Ovary (tissue), 9 donors: ENCODE data around the gene MTMR8. TPM values are rescaled to one million over a fixed set of nuclear protein-coding genes. Genes with fewer than 3 reads are reported as not detected.

Experiments
- polyA plus RNA-seq, 2 donors: library from polyadenylated mRNA; stranded (reverse); fragments of 200-250 nt in 1 of 2; fragments of 350-450 nt in 1 of 2; fragmentation: Illumina TruSeq in 1 of 2; extraction: RNeasy Lipid Tissue Mini Kit (QIAGEN cat#74804) in 1 of 2; gene quantifications; one replicate each; pipeline ENCODE4 v1.2.3, GENCODE V29; 2013 to 2014
- total RNA-seq, 7 donors: library from RNA; depleted of rRNA in 2 of 7; stranded (reverse); fragments of >200 nt in 2 of 7; fragmentation: NEBNext Ultra II Directional in 3 of 7; extraction: Animal tissue kit (Norgen Biotek cat#: 25700) in 3 of 7; gene quantifications; one replicate each; pipeline versions ENCODE4 v1.1.0 to v1.2.4, GENCODE V29; 2016 to 2023
- donor health status: DM: no; HTN: no; CAD: no; lungs with moderate emphysema.
- donor health status: DM: no; HTN: no; CAD: no.
- donor health status: Bipolar disorder and iron deficiency.
- donor health status: DM: yes; HTN: yes; CAD: no.
- donor health status: DM: no; HTN: no; CAD: no.
- donor health status: DM: yes; HTN: yes; CAD: no.

Gene MTMR8
- total and polyA plus RNA-seq, 9 donors = 1.3 to 6.0 (median 4.2) TPM

Other genes starting within 250 kb of the MTMR8 start
- gene AMER1, start 189.7 kb downstream of the MTMR8 start, total RNA-seq = 10 to 100 TPM in 6 of 7 donors, 1 to 10 TPM in 1; 8.2 to 25.9 (median 17.8) TPM
- gene AMER1, start 189.7 kb downstream of the MTMR8 start, polyA plus RNA-seq = 1 to 10 TPM; 5.5 to 8.2 TPM
- 1 to 10 TPM in 2 of 7 donors, under 1 TPM in 5; 0.24 to 1.2 (median 0.60) TPM for gene ASB12, start 164.8 kb downstream of the MTMR8 start, total RNA-seq
- under 1 TPM; 0.46 to 0.62 TPM for gene ASB12, start 164.8 kb downstream of the MTMR8 start, polyA plus RNA-seq